H1 (cell line): Measurements from ENCODE around the gene KRT72. TPM values are rescaled to one million over a fixed set of nuclear protein-coding genes. Genes with fewer than 3 reads are reported as not detected.

ENCODE experiments used
- CTCF ChIA-PET: fragments of 300-600 bp; sonication (Branson Sonifier 250); formaldehyde crosslinking; loops from one replicate; lab custom pipeline; 2021; ENCODE audit not compliant: partially characterized antibody; lab: Charles Lee
- POLR2A ChIA-PET: fragments of 300-600 bp; sonication (Branson Sonifier 250); formaldehyde crosslinking; loops from one replicate; lab custom pipeline; 2021; ENCODE audit warnings: inconsistent platforms; ENCODE audit not compliant: partially characterized antibody; lab: Charles Lee
- DNase-seq, 2 experiments: peaks; one replicate each; pipeline versions ENCODE4 v3.0.0 to v3.0.0-alpha.2; 2010 to 2022; ENCODE audit warnings: low spot score in 2 of 2, low read depth in 1 of 2, mixed read lengths in 1 of 2
- FAIRE-seq: peaks from 2 replicates; lab custom pipeline; 2011; peaks lifted over from hg19 to GRCh38; lab: Jason Lieb, UNC
- H2AFZ ChIP-seq: 2 replicates; pipeline ENCODE4 v1.8.1; 2012; ENCODE audit warnings: low read length, inconsistent platforms
- H2AK5ac ChIP-seq: 2 replicates; pipeline ENCODE4 v1.6.1; 2013; ENCODE audit warnings: low read depth, low read length
- H2BK120ac ChIP-seq: replicated peaks from 2 replicates; pipeline ENCODE3; 2013; ENCODE audit warnings: low read depth, low read length, inconsistent platforms
- H2BK12ac ChIP-seq: 2 replicates; pipeline ENCODE4 v1.6.1; 2013; ENCODE audit warnings: low read depth, low read length
- H2BK15ac ChIP-seq: 2 replicates; pipeline ENCODE4 v1.6.1; 2013; ENCODE audit warnings: low read length
- H2BK20ac ChIP-seq: 2 replicates; pipeline ENCODE4 v1.6.1; 2013; ENCODE audit warnings: low read length
- H2BK5ac ChIP-seq: 2 replicates; pipeline ENCODE4 v1.6.1; 2013; ENCODE audit warnings: low read depth, low read length
- H3K14ac ChIP-seq: 2 replicates; pipeline ENCODE4 v1.6.1; 2013; ENCODE audit warnings: inconsistent platforms; ENCODE audit not compliant: insufficient read length
- H3K18ac ChIP-seq: 2 replicates; pipeline ENCODE4 v1.6.1; 2013; ENCODE audit warnings: low read length; ENCODE audit errors: extremely low read depth
- H3K23ac ChIP-seq: 2 replicates; pipeline ENCODE4 v1.6.1; 2013; ENCODE audit warnings: inconsistent platforms; ENCODE audit not compliant: insufficient read length
- H3K23me2 ChIP-seq: 2 replicates; pipeline ENCODE4 v1.6.1; 2013; ENCODE audit warnings: low read depth, low read length
- H3K27ac ChIP-seq: 2 replicates; pipeline ENCODE4 v1.6.1; 2011; ENCODE audit warnings: low read depth, low read length, inconsistent platforms
- H3K27me3 ChIP-seq, 4 experiments: replicated peaks in 1 of 4; 1 replicate in 1 of 4; 2 replicates in 3 of 4; pipeline versions ENCODE4 v1.6.1 to v1.8.1; 2011 to 2013; ENCODE audit warnings: low read length in 3 of 4, mild to moderate bottlenecking in 3 of 4, inconsistent platforms in 2 of 4, mixed read lengths in 2 of 4, moderate library complexity in 1 of 4; ENCODE audit not compliant: control insufficient read depth in 3 of 4, insufficient read depth in 3 of 4; ENCODE audit errors: extremely low read depth in 1 of 4
- H3K36me3 ChIP-seq, 4 experiments: 2 replicates each; pipeline versions ENCODE4 v1.6.1 to v1.8.1; 2011 to 2013; ENCODE audit warnings: mild to moderate bottlenecking in 4 of 4, low read length in 3 of 4, moderate library complexity in 2 of 4, control low read depth in 1 of 4, inconsistent platforms in 1 of 4; ENCODE audit not compliant: insufficient read depth in 4 of 4, control insufficient read depth in 2 of 4
- H3K4ac ChIP-seq: replicated peaks from 2 replicates; pipeline ENCODE3; 2013; ENCODE audit warnings: low read length, low read depth, mixed read lengths, inconsistent platforms; ENCODE audit not compliant: insufficient read length
- H3K4me1 ChIP-seq, 4 experiments: replicated peaks in 1 of 4; 1 replicate in 1 of 4; 2 replicates in 3 of 4; pipeline versions ENCODE4 v1.6.1 to v1.8.1; 2011 to 2013; ENCODE audit warnings: low read length in 3 of 4, inconsistent platforms in 2 of 4, mixed read lengths in 1 of 4; ENCODE audit not compliant: insufficient read depth in 4 of 4, control insufficient read depth in 3 of 4
- H3K4me2 ChIP-seq, 2 experiments: 2 replicates each; pipeline versions ENCODE4 v1.6.1 to v1.8.1; 2011 to 2013; ENCODE audit warnings: low read depth in 2 of 2, low read length in 2 of 2, control low read depth in 1 of 2, inconsistent platforms in 1 of 2, mild to moderate bottlenecking in 1 of 2; ENCODE audit not compliant: insufficient read depth in 1 of 2
- H3K4me3 ChIP-seq, 4 experiments: fragments of 200-600, 300-600 bp in 1 of 4; sonication (generic), shearing (Covaris generic), sonication (Bioruptor Twin) in 1 of 4; 2 replicates each; pipeline versions ENCODE4 v1.5.1 to v1.8.1; 2011 to 2016; ENCODE audit warnings: low read length in 4 of 4, low read depth in 3 of 4, control low read depth in 2 of 4, inconsistent platforms in 2 of 4, mild to moderate bottlenecking in 2 of 4, mixed read lengths in 1 of 4, moderate library complexity in 1 of 4; ENCODE audit not compliant: insufficient read depth in 2 of 4; ENCODE audit errors: extremely low read depth in 1 of 4
- H3K56ac ChIP-seq: replicated peaks from 2 replicates; pipeline ENCODE3; 2013; ENCODE audit warnings: low read depth, mild to moderate bottlenecking, mixed read lengths, low read length, inconsistent platforms; ENCODE audit not compliant: insufficient read length
- H3K79me1 ChIP-seq: 2 replicates; pipeline ENCODE4 v1.6.1; 2013; ENCODE audit warnings: low read depth, low read length, control low read depth
- H3K79me2 ChIP-seq, 2 experiments: 2 replicates each; pipeline versions ENCODE4 v1.6.1 to v1.8.1; 2012 to 2013; ENCODE audit warnings: low read length in 2 of 2, mild to moderate bottlenecking in 2 of 2, inconsistent platforms in 1 of 2; ENCODE audit not compliant: insufficient read depth in 2 of 2, control insufficient read depth in 1 of 2
- H3K9ac ChIP-seq, 4 experiments: replicated peaks in 1 of 4; 1 replicate in 1 of 4; 2 replicates in 3 of 4; pipeline versions ENCODE4 v1.6.1 to v1.8.1; 2011 to 2013; ENCODE audit warnings: low read depth in 3 of 4, low read length in 3 of 4, control low read depth in 2 of 4, mild to moderate bottlenecking in 2 of 4, moderate library complexity in 2 of 4, inconsistent platforms in 1 of 4; ENCODE audit errors: extremely low read depth in 1 of 4
- H3K9me3 ChIP-seq, 2 experiments: 2 replicates each; pipeline versions ENCODE4 v1.6.1 to v1.8.1; 2012 to 2013; ENCODE audit warnings: mild to moderate bottlenecking in 2 of 2, moderate library complexity in 2 of 2, control low read depth in 1 of 2, inconsistent platforms in 1 of 2, low read depth in 1 of 2, low read length in 1 of 2, mixed read lengths in 1 of 2; ENCODE audit not compliant: insufficient read depth in 2 of 2
- H4K20me1 ChIP-seq, 2 experiments: replicated peaks in 1 of 2; 2 replicates each; pipeline versions ENCODE3 to v1.8.1; 2011 to 2013; ENCODE audit warnings: inconsistent platforms in 2 of 2, low read length in 2 of 2, mild to moderate bottlenecking in 1 of 2; ENCODE audit not compliant: insufficient read depth in 2 of 2, control insufficient read depth in 1 of 2
- H4K5ac ChIP-seq: 2 replicates; pipeline ENCODE4 v1.6.1; 2013; ENCODE audit warnings: low read length, low read depth, mixed read lengths, inconsistent platforms; ENCODE audit not compliant: insufficient read length
- H4K8ac ChIP-seq: 2 replicates; pipeline ENCODE4 v1.8.0; 2013; ENCODE audit warnings: mild to moderate bottlenecking, moderate library complexity, low read length, inconsistent platforms; ENCODE audit not compliant: insufficient read depth; ENCODE audit errors: extremely low read depth
- H4K91ac ChIP-seq: replicated peaks from 2 replicates; pipeline ENCODE3; 2013; ENCODE audit warnings: low read length, mixed read lengths, inconsistent platforms; ENCODE audit not compliant: insufficient read length
- BCL11A ChIP-seq, 2 experiments: IDR thresholded peaks; one replicate each; pipeline ENCODE4 v1.6.1; 2011; ENCODE audit warnings: low read depth in 2 of 2, low read length in 2 of 2, mild to moderate bottlenecking in 2 of 2
- CEBPB ChIP-seq: IDR thresholded peaks from 2 replicates; pipeline ENCODE4 v1.6.1; 2012; ENCODE audit warnings: low read depth, low read length
- CREB1 ChIP-seq: IDR thresholded peaks from 2 replicates; pipeline ENCODE4 v1.6.1; 2012; ENCODE audit warnings: inconsistent platforms
- EZH2 ChIP-seq: fragments of 200-600 bp; sonication (generic); IDR thresholded peaks from 2 replicates; pipeline ENCODE4 v1.7.1; 2012; ENCODE audit warnings: low read depth, mild to moderate bottlenecking, moderate library complexity, low read length, inconsistent platforms; ENCODE audit not compliant: severe bottlenecking
- FOSL1 ChIP-seq: IDR thresholded peaks from 2 replicates; pipeline ENCODE4 v1.6.1; 2011; ENCODE audit warnings: mild to moderate bottlenecking, low read depth, low read length, moderate library complexity; ENCODE audit not compliant: insufficient read depth
- KDM1A ChIP-seq: fragments of 200-600, 300-600 bp; sonication (generic); IDR thresholded peaks from 2 replicates; pipeline ENCODE4 v1.7.1; 2016; ENCODE audit warnings: mild to moderate bottlenecking, low read length, borderline replicate concordance
- KDM5A ChIP-seq: fragments of 200-600 bp; IDR thresholded peaks from 2 replicates; pipeline ENCODE4 v1.7.1; 2012; ENCODE audit warnings: mild to moderate bottlenecking, low read length, inconsistent platforms, mixed read lengths
- POLR2A ChIP-seq, 2 experiments: IDR thresholded peaks; 1 replicate in 1 of 2; 2 replicates in 1 of 2; pipeline ENCODE4 v1.6.1; 2011; ENCODE audit warnings: low read depth in 2 of 2, low read length in 2 of 2, mild to moderate bottlenecking in 2 of 2; ENCODE audit errors: control extremely low read depth in 1 of 2
- POU5F1 ChIP-seq: IDR thresholded peaks from 2 replicates; pipeline ENCODE4 v1.6.1; 2011; ENCODE audit warnings: low read depth, mild to moderate bottlenecking, low read length, moderate library complexity
- SIRT6 ChIP-seq: IDR thresholded peaks from one replicate; pipeline ENCODE4 v1.7.1; 2012; ENCODE audit warnings: low read length, inconsistent platforms
- SUZ12 ChIP-seq: fragments of 200-600 bp; sonication (generic); IDR thresholded peaks from 2 replicates; pipeline ENCODE4 v1.6.1; 2012; ENCODE audit warnings: mild to moderate bottlenecking, inconsistent platforms, low read length, moderate library complexity, mixed read lengths
- TAF7 ChIP-seq: optimal IDR thresholded peaks from 2 replicates; pipeline ENCODE3; 2011; ENCODE audit warnings: low read depth, mild to moderate bottlenecking, inconsistent platforms, low read length, moderate library complexity, borderline replicate concordance
- WGBS, 2 experiments: shearing (Covaris generic) in 1 of 2; methylation state at CpG; one replicate each; pipeline versions ENCODE4 v1.1.6 to v1.1.7; 2013 to 2015; ENCODE audit warnings: low lambda C conversion rate in 2 of 2, mixed read lengths in 2 of 2, inconsistent platforms in 1 of 2, low coverage in 1 of 2, missing lambda C conversion rate in 1 of 2; ENCODE audit not compliant: insufficient replicate concordance in 2 of 2, insufficient coverage in 1 of 2, insufficient read length in 1 of 2; ENCODE audit errors: extremely low coverage in 1 of 2, missing lambda C conversion rate in 1 of 2; 5-methylcytosine and 5-hydroxymethylcytosine counted together
- polyA plus RNA-seq, 7 experiments: library from polyadenylated mRNA; depleted of rRNA in 3 of 7; stranded (reverse) in 5 of 7; unstranded in 2 of 7; fragments of >200 nt in 5 of 7; fragments of 200-250 nt in 2 of 7; gene quantifications; 1 replicate in 5 of 7; 2 replicates in 1 of 7; 4 replicates in 1 of 7; pipeline versions ENCODE4 v1.2.1 to v1.2.3, GENCODE V29; 2011 to 2013; ENCODE audit warnings: missing spikeins in 2 of 7, mixed read lengths in 2 of 7
- total RNA-seq: library from RNA; stranded (reverse); fragmentation: NEBNext Ultra II Directional; extraction: Animal tissue kit (Norgen Biotek cat#: 25700); gene quantifications from 2 replicates; pipeline ENCODE4 v1.2.1, GENCODE V29; 2021
- TF ChIP-seq, protein P1 (sequence below): IDR thresholded peaks from 2 replicates; pipeline ENCODE4 v1.6.1; 2011; ENCODE audit warnings: low read depth, mild to moderate bottlenecking, low read length; ENCODE audit not compliant: insufficient read depth
- TF ChIP-seq, protein P2 (sequence below): IDR thresholded peaks from 2 replicates; pipeline ENCODE4 v1.6.1; 2012; ENCODE audit warnings: inconsistent platforms

Gene KRT72
- total and polyA plus RNA-seq, 2 of the 8 experiments (the other 6 are each of a cell fraction or from before 2014, with no cell fraction given) = not detected

DNA sequence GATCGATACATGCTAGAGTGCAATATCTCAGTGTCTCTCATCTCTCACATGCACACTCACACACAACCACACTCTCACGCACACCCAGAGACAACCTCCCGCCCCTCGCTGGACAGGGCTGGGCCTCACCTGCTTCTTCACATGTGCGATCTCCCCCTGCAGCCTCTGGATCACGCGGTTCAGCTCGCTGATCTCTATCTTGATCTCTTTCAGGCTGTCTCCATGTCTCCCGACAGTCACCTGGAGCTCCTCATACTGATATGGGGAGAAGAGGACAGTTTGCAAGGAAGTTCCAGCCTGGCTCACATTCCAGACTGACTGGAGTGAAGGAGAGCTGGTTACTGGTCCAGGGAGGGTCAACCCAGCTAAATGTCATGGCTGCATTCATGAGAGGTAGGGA lies 46.3 kb upstream of the KRT72 start:
- no peak for FAIRE-seq
- H3K27ac ChIP-seq = no peak overlapping the region
- TF ChIP-seq CREB1 = no peak
- no peak for TF ChIP-seq TAF7
- TF ChIP-seq BCL11A (IDR thresholded peaks at IDR 0.05; ENCODE audit: low read depth in 2 of 2, low read length in 2 of 2) = no peak
- TF ChIP-seq FOSL1 = no peak
- TF ChIP-seq SIRT6 = no peak
- no peak for TF ChIP-seq POLR2A (IDR thresholded peaks at IDR 0.05; ENCODE audit: control extremely low read depth in 1 of 2, low read depth in 2 of 2, low read length in 2 of 2)
- TF ChIP-seq KDM1A = no peak
- TF ChIP-seq SUZ12 = no peak
- TF ChIP-seq, protein P1, sequence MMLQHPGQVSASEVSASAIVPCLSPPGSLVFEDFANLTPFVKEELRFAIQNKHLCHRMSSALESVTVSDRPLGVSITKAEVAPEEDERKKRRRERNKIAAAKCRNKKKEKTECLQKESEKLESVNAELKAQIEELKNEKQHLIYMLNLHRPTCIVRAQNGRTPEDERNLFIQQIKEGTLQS = no peak
- TF ChIP-seq POU5F1 = no peak
- no peak for TF ChIP-seq CEBPB
- no peak for TF ChIP-seq KDM5A
- TF ChIP-seq, protein P2, sequence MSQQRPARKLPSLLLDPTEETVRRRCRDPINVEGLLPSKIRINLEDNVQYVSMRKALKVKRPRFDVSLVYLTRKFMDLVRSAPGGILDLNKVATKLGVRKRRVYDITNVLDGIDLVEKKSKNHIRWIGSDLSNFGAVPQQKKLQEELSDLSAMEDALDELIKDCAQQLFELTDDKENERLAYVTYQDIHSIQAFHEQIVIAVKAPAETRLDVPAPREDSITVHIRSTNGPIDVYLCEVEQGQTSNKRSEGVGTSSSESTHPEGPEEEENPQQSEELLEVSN = no peak
- no peak for TF ChIP-seq EZH2

More for the DNA sequence above, 46.3 kb upstream of the KRT72 start:
- H3K9me3 ChIP-seq = peaks cover 0 to 6% of the 10 kb centered on the region in 2 experiments; a peak in 1 of 4 replicates
- H3K14ac ChIP-seq = no peak overlapping the region
- no peak overlapping the region for H2BK5ac ChIP-seq
- ChIA-PET CTCF (interaction anchor here (0.5 to 2.2 kb wide), 20 partner anchors 18 to 407 kb away, joined by 3 to 8 read pairs (median 4); no protein-coding TSS in a partner anchor), POLR2A (no interaction called here)
- H3K79me2 ChIP-seq = no peaks in the 10 kb centered on the region
- no peak overlapping the region for H3K9ac ChIP-seq
- H3K36me3 ChIP-seq = no peaks in the 10 kb centered on the region
- no peak overlapping the region for H3K18ac ChIP-seq
- no peak overlapping the region for H4K8ac ChIP-seq
- no peaks in the 10 kb centered on the region for H3K79me1 ChIP-seq
- H3K4me1 ChIP-seq = no peaks in the 10 kb centered on the region
- no peaks in the 10 kb centered on the region for H3K23me2 ChIP-seq
- peak in 1 of 2 experiments; percentile 16 for DNase-seq
- 89% methylated on average over 9 of the region's 9 CpGs; no CpG with 5 or more reads in 1 of the 2 experiments for WGBS, 2 experiments
- H3K56ac ChIP-seq = no peak overlapping the region
- H3K4me2 ChIP-seq = no peak overlapping the region
- peaks cover 0 to 3% (median 0%) of the 10 kb centered on the region in 4 experiments; a peak in 1 of 7 replicates for H3K27me3 ChIP-seq
- no peak overlapping the region for H2BK120ac ChIP-seq
- H2AFZ ChIP-seq = no peak overlapping the region
- no peak overlapping the region for H2BK12ac ChIP-seq
- H3K4ac ChIP-seq = no peak overlapping the region
- no peak overlapping the region for H2AK5ac ChIP-seq
- no peak overlapping the region for H2BK20ac ChIP-seq
- H4K20me1 ChIP-seq = no peaks in the 10 kb centered on the region
- H4K5ac ChIP-seq = no peak overlapping the region
- no peak overlapping the region for H3K4me3 ChIP-seq
- H3K23ac ChIP-seq = no peak overlapping the region
- H4K91ac ChIP-seq = peak overlapping the region; percentile 9
- H2BK15ac ChIP-seq = no peak overlapping the region
